ENCODE results near the gene MAEL.
"Not testable (repeated sequence)": the region's sequence is repeated elsewhere in the genome, so short reads cannot be mapped to it uniquely, and the experiment has no call there.

Gene MAEL

DNA sequence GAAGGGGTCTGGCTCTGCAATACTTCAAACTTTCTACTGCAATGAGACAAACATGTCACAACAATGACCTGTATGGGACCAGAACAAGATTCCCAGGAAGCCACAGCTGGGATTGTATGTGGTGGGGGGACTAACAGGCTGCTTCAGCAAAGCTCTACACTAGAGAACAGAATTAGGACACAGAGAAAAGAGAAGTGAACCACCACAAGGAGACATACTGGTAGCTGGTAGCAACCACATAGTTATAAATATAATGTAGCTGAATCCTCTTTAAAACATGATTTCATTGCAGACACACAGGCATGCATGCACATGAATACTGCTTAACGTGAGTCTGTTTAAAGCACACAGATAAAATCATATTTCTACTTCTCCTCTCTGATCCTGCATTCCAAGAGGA lies 10.3 kb upstream of the MAEL start:
- no peak for DNase-seq

DNA sequence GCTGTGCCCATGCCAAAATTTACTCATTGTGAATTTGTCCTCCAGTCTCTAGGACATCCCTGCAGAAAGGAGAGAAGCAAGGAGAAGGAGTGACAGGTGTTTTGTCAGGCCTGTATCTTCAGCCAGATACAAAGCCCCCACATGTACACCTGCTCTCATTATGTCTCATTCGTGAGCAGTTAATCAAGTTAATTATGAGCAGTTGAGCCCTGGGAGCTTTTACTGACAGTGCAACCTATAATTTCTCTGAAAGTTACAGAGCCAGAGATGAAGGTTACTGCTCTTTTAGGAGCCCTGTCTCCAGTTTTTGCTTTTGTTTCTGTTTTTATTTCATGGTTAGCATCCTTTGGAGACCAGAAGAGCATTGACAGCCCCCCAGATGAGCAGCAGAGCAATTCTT lies 8.7 kb upstream of the MAEL start:
- DNase-seq, result no peak

DNA sequence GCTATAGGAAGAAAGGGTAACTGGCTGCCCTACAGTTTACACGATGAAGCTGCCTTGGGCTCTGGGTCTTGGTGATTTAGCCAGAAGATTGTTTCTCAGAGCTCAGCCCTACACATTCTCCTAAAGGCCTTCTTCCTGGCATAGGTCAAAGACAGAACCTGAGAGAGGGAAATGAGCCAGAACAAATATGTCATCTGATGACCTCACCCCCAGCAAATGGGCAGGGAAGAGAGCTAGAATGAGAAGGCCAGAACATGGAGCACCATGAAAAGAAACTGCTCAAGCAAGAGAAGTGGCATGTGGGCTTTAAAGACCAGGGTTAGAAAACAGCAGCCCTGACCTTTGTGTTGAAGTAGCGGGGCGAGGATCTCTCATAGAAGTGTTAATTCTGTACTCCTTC lies 8.3 kb upstream of the MAEL start:
- no peak for DNase-seq

DNA sequence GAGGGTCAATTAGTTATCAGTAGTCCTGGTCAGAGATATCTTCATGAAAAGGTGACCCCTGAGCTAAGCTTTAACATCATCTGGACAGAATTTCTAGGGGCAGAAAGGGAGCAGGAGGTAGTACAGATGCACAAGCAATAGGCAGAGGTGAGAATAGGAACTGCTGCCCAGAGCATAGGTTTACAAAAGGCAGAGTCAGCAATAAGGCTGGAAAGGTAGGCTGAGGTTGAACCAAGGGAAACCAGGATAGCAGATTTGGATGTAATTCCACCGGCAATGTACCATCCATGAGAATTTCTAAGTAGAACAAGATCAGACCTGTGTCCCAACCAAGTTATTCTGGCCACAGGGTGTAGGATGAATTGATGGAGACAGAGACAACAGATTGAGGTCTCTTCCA lies 7.5 kb upstream of the MAEL start:
- DNase-seq, result no peak

DNA sequence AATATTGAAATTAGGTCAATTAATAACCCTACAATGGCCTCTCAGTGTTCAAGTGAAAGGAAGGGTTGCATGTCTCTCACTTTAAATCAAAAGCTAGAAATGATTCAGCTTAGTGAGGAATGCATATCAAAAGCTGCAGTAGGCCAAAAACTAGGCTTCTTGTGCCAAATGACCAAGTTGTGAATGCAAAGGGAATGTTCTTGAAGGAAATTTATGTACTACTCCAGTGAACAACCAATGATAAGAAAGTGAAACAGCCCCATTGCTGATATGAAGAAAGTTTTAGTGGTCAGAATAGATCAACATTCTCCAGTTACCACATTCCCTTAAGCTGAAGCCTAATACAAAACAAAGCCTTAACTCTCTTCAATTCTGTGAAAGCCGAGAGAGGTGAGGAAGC lies 10.0 kb downstream of the MAEL start:
- no peak for DNase-seq

DNA sequence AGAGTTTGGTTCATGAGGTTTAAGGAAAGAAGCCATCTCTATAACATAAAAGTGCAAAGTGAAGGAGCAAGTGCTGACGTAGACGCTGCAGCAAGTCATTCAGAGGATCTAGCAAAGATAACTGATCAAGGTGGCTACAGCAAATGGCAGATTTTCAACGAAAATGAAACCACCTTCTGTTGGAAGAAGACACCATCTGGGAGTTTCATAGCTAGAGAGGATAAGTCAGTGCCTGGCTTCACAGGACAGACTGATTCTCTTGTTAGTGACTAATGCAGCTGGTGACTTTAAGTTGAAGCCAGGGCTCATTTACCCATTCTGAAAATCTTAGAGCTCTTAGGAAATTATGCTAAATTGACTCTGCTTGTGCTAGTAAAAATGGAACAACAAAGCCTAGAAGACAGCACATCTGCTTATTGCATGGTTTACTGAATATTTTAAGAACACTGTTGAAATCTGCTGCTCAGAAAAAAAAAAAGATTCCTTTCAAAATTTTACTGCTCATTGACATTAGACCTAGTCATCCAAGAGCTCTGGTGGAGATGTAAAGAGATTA lies 10.5 kb downstream of the MAEL start:
- no peak for DNase-seq

DNA sequence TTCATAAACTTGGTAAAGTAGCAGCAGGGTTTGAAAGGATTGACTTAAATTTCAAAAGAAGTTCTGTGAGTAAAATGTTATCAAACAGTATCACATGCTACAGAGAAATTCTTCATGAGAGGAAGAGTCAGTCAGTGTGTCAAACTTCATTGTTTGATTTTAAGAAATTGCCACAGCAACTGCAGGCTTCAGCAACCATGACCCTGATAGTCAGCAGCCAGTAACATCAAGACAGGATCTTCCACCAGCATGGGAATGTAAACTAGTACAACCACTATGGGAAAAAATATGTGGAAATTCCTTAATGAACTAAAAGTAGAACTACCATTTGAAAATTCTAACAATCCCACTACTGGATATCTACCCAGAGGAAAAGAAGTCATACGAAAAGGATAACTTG lies 11.5 kb downstream of the MAEL start:
- DNase-seq, result no peak

DNA sequence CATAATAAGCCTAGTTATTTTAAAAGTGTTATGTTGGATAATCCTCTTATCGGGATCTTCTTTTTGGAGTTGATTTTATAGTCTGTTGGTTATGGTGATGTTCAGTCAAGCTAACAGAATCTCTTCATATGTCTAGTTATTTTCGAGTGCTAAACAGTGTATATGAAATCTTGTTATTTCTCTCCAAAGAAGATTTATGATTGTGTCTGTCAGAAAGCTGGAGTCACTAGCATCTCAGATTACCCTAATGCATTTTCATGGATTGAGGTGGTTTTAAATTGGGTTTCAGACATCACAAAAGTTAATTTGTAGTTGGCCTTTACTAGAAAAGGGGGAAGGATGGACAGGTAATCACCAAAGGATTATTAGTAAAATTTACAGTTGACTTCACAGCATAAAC lies 13.3 kb downstream of the MAEL start:
- no peak for DNase-seq

DNA sequence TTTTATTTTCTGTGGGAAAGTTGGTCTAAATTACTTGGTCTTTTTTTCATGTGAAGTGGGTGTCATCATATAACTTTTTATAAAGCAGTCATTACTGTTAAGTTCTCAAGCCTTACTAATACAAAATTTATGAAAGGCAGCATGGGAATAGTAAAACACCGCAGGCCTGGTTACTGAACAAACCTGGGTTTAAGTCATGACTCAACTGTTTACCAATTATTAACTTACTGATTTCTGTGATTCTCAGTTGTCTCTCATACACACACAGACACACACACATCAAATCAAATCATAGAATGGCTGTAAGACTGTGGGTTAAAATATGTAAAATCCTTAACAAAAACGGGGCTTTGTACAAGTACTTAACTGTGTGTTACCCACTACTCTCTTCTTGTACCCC lies 14.6 kb downstream of the MAEL start:
- no peak for DNase-seq

DNA sequence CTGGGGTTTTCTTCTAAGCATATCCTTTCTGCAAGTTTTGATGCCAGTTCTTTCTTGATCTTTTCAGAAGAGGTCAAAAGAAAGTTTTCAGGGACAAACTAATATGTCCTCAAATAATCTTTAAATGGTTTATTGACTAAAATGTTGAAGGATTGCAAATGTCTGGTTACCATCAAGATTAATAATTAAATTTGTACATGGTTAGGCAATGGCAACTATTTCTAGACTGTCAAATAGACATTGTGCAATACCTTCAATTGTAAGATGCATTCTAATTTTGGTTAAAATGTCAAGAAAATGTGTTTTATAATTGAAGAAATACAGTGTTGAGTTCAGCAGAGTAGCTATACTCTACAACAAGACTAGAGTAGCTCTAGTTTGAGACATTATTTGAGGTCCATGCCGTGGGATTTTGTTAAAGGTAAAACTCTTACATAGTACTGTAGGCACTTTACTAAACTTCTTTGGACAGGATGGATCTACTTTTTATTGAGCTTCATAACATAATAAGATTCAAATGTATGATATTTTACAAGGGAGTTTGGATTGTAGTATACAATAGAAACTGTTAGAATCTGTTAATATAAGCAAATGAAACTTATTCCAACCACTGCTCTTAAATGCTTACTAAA lies 22.6 kb downstream of the MAEL start:
- no peak for DNase-seq

DNA sequence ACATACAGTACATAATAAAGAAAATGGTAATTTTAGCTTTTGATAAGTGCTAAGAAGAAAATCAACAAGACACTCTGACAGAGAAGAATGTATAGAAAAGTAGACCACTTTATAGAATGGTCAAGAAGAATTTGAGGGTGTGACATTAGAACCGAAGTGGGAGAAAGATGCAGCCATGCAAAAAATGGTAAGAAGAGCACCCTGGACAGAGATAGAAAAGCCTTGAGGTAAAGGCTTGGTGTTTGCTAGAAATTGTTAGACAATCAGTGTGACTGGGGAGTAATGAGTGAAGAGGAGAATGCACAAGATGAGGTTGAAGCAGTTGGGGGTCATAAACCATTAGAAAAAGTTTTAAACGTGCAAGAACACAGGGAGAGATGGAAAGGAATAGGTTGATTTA lies 23.5 kb downstream of the MAEL start:
- no peak for DNase-seq

DNA sequence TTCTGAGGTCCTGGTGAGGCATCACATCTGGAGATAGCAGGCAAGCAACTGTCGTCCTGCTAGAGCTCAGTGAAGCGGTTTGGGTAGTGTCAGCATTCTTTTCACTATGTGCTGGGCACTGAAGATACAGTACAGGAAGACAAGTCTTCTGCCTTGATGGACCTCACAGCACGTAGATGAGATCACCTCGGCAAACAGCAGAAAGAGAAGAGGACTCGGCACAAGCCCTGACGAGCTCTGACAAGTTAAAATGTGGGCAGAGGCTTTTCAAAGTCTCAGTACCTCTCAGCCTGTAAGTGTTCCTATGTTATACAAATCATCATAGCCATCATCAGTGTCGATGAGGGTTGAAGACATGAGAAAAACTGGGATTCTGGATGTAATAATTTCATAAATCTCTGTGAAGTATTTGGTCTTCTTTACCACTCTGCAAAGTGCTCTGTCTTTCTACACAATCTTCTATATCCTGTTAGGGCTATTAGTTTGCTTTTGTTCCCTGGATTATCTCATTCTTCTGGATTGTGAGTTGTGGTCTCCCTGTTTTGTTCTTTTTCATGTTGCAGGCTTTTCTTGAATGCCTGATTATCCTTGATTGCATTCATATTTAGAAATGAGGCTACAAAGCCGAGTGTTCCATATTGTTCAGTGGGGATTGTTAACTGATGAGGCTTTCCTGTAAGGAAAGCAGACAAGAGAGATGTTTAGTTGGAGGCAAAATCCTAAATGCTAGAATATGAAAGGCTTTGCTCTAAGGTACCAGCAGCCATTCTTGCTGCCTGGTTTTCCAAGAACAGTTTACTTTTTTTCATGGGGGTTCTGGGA lies 24.2 kb downstream of the MAEL start:
- no peak for DNase-seq

DNA sequence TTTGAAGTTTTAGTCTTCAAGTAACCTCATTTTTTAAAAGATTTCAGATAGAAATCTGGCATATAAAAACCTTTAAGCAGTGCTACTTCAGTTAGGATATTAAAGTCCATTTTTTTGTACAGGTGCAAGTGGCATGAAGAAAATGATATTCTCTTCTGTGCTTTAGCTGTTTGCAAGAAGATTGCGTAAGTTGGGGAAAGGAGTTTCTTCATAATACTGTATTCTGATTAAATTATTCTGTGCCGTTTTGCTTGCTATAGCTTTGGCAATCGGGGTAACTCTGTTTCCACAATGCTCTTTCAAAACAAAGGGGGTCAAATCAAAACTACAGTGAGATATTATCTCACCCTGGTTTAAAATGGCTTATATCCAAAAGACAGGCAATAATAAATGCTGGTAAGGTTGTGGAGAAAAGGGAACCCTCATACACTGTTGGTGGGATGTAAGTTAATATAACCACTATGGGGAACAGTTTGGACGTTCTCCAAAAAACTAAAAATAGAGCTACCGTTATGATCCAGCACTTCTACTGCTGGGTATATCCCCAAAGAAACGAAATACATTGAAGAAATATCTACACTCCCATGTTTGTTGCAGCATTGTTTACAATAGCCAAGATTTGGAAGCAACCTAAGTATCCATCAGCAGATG lies 27.1 kb downstream of the MAEL start:
- DNase-seq, result no peak

DNA sequence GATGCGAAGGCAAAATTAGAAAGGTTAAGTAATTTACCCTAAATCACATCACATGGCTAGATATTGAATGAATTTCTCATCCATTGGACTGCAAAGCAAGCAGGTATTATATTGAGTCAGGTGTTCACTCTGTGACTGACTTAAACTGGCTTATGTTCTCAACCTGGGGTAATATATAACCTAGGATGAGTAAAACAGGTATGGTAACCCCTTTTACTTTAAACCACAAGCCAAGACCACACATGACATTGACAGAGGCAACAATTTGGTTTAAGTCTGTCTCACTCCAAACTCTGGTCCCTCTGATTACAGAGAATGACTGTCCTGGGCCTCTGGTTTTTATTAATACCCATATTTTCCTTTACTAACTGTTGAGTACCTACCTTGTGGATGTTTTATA lies 33.3 kb downstream of the MAEL start:
- no peak for DNase-seq

DNA sequence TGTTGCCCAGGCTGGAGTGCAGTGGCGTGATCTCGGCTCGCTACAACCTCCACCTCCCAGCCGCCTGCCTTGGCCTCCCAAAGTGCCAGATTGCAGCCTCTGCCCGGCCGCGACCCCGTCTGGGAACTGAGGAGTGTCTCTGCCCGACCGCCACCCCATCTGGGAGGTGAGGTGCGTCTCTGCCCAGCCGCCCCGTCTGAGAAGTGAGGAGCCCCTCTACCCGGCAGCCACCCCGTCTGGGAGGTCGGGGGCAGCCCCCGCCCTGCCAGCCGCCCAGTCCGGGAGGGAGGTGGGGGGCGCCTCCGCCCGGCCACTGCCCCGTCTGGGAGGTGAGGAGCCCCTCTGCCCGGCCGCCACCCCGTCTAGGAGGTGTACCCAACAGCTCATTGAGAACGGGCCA lies 40.5 kb downstream of the MAEL start:
- DNase-seq, result not testable (repeated sequence)

DNA sequence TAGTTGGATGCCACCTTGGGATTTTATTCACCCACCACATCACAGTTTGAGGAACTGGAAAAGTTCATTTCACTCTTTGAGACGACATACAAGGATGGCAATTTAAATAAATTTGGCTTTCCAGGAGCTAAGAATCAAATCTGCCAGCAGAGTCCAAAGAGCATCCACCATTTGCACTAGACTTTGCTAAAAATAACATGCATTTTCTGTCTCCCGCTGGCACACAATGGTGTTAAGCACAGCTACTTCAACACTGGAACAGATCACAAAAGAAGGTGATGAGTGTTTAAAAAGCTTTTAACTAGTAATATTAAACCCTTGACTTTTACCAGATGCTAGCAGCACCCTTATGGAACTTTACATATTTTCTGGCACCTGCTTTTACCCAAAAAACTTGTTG lies 44.6 kb downstream of the MAEL start:
- no peak for DNase-seq

DNA sequence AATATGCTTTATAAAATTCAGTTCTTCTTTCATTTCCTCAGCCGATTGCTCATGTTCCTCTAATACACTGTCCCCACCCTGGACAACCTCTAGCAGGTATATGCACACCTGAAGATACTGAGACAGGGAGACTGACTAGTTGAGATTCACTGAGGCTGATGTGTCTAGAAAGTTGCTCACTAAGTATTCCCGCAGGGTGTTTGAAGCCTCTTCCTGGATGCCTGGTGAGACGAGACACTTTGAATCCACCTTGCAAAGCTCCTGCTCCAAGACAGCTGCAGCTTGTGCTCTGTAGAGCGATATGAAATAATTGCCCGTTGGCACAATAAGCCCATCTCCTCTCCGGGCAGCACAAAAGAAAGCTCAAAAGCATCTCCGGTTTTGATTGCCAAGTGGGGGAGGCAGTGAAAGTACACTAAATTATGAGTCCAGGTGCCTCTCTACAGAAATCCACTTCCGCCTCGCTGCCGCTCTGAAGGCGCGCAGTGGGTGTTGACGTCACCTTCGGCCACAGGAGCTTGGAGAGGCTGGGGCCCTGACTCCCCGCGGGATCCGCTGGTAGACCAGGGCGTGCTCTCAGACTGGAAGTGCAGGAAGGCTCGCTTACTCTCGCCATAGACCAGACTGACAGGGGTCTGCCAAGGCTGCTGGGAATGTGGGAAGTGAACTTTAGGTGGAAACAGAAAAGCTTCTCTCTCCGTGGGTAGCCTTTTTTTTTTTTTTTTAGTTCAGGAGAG lies 54.8 kb downstream of the MAEL start:
- DNase-seq, result no peak

DNA sequence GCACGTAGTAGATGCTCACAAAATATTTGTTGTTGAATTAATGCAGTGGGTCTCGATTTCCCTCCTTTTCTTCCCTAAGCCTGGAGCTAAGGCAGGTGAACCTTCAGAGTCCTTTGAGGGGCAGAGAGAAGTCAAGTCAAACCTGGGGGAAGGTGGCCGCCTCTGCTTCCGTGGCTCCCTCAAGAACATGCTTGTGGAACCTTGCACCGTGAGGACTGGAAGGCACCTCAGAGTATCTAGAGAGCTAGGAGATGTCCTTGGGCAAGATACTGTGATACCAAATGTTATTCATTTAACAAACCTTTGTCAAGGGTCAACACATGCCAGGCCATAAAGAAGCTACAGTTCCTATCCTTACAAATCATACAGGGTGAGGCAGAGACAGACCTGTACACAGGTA lies 62.8 kb downstream of the MAEL start:
- no peak for DNase-seq

DNA sequence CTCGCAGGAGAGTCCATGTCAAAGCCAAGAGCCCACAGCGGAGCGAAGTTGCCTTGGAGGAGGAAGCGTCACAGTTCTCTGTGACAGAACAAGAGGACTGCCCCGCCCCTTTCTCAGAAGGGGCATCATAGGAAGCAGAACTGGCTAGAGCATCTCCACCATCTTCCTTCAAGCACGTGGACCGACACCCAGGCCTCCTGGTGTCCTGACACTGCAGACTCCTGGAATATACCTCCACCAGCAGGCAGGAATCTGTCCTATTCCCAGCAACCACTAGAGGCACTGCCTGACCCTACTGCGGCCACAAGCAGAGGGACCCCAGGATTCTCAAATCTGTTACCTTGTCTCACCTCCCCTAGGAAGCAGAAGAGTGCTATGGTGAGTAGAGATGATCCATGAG lies 63.3 kb downstream of the MAEL start:
- no peak for DNase-seq

DNA sequence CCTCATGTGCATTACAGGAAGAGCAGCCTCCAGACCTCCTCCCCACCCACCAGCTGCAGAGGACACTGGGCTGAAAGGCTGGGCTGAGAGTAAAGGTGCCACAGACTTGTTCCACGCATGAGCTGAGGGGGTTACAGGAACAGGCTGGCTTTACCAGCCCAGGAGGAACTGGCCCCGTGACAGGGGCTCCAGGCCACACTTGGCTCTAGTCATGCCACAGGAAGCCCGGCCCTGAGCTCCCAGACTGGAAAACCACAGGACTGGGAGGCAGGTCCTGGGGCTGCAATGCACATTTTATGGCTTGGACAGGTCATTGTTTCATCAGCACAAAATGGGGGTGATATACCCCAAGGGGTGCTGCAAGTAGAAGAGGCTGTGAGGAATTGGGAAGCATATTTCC lies 65.5 kb downstream of the MAEL start:
- DNase-seq, result no peak

DNA sequence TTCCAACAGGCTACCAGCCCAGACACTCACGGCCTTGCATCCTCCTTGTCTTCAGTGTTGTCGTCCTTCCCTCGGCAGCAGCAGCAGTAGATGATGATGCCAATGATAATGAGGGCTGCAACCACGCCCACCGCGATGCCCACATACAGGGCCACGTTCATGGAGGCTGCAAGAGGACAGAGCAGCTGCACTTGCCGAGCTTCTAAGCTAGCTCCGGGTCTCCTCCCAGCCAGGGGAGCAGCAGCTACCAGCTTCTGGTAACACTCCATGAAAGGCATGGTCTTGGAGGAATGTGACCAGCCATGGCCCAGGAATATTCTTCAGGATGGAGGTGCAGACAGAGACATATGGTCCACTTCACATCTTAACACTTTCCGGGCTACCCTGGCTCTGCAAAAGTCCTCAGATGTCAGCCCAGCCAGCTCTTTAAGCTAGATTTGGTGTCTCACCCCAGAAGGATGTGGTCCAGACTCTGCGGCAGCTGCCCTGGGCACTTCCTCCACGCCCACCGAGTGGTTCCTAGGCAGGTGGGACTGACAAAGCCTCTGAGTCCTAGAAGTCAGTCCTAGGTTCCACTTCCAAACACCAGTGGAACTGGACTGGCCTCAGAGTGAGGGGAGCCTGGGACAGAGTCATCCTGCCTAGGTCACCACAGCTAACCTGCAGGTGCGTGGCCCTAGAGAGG lies 66.0 kb downstream of the MAEL start:
- no peak for DNase-seq

DNA sequence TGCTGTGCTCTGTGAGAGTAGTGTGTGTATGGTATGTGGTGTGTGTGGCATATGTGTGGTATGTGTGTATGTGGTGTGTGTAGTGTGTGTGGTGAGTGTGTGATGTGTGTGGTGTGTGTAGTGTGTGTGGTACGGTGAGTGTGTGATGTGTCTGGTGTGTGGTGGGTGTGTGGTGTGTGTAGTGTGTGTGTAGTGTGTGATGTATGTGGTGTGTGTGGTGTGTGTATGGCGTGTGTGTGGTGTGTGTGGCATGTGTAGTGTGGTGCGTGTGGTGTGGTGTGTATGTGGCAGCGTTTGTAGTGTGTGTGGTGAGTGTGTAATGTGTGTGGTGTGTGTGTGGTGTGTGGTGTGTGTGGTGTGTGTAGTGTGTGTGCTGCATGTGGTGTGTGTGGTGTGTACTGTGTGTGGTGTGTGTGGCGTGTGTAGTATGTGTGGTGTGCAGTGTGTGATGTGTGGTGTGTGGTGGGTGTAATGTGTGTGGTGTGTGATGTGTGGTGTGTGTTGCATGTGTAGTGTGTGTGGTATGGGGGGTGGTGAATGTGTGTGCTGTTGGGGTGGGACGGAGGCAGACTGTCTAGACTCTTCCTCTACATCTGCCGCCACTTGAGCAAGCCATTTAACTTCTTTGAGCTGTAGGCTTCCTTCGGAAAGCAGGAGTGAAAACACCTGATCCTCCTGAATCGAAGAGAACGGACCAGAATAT lies 67.6 kb downstream of the MAEL start:
- no peak for DNase-seq

Measured in KG1 (cell line).